ENCODE results near the gene MSH3. TPM values are rescaled to one million over a fixed set of nuclear protein-coding genes. Genes with fewer than 3 reads are reported as not detected.
A peak's percentile ranks its signal among the peaks of the same experiment; 100 is the strongest.

MSH3 gene
- polyA plus RNA-seq, 2 of the 4 experiments (the other 2 are of a cell fraction): 9.3 to 13.1 TPM

- TF ChIP-seq FOSL2 (IDR thresholded peaks at IDR 0.05) (no peak), FOSL2 (CRISPR knock-in tag; IDR thresholded peaks at IDR 0.05) (no peak)
Measured at GRCh38 chr5:80713631-80714030, 59.2 kb downstream of the MSH3 start (continued).

GRCh38 chr5:80714570-80715298 is 60.3 kb downstream of the MSH3 start:
- DNase-seq (ENCODE audit: low read depth in 1 of 2, low spot score in 1 of 2) (no peak), FAIRE-seq (peak; percentile 56), ATAC-seq (no peak)
- TF ChIP-seq CEBPB (IDR thresholded peaks at IDR 0.05): no peak
- no peak for TF ChIP-seq BCL3 (IDR thresholded peaks at IDR 0.05)
- TF ChIP-seq HMGXB4 (CRISPR knock-in tag; IDR thresholded peaks at IDR 0.05; ENCODE audit: borderline replicate concordance): no peak
- TF ChIP-seq RNF2 (IDR thresholded peaks at IDR 0.05; ENCODE audit: borderline replicate concordance, low read depth): no peak
- no peak for TF ChIP-seq USF2 (IDR thresholded peaks at IDR 0.05)
- no peak for TF ChIP-seq EHF (CRISPR knock-in tag; IDR thresholded peaks at IDR 0.05)
- no peak for TF ChIP-seq HES2 (IDR thresholded peaks at IDR 0.05)
- TF ChIP-seq ESRRA (IDR thresholded peaks at IDR 0.05; ENCODE audit: borderline replicate concordance, low read length): no peak
- no peak for TF ChIP-seq POLR2AphosphoS2 (conservative IDR thresholded peaks at IDR 0.05; ENCODE audit: low read length)
- no peak for TF ChIP-seq CHD4 (IDR thresholded peaks at IDR 0.05; ENCODE audit: borderline replicate concordance)
- no peak for TF ChIP-seq FOSL2 (IDR thresholded peaks at IDR 0.05)
- TF ChIP-seq FOSL2 (CRISPR knock-in tag; IDR thresholded peaks at IDR 0.05): no peak
- no peak for TF ChIP-seq ZFP36 (IDR thresholded peaks at IDR 0.05; ENCODE audit: borderline replicate concordance, partially characterized antibody)
- no peak for TF ChIP-seq NPAS2 (CRISPR knock-in tag; IDR thresholded peaks at IDR 0.05; ENCODE audit: borderline replicate concordance)
- no peak for TF ChIP-seq GATA3 (IDR thresholded peaks at IDR 0.05; ENCODE audit: borderline replicate concordance)
- TF ChIP-seq SMC3 (IDR thresholded peaks at IDR 0.05): no peak
- no peak for TF ChIP-seq JUN (IDR thresholded peaks at IDR 0.05)
- TF ChIP-seq BHLHE40 (IDR thresholded peaks at IDR 0.05; ENCODE audit: low read depth, low read length): no peak
- Histone ChIP-seq H3K9me3 (no peaks in the 10 kb centered on the region), H3K4me3 (no peak overlapping the region), H3K27ac (no peak overlapping the region), H3K4me1 (0 out of 3 replicates have a peak, but pooled peaks cover 4% of the 10 kb centered on the region), H3K4me2 (no peak overlapping the region)
- ChIA-PET CTCF (interaction anchor here (0.6 to 1.8 kb wide), 2 partner anchors 481 to 519 kb away, joined by 3 to 6 read pairs; no protein-coding TSS in a partner anchor), POLR2A (no interaction called here)
- WGBS (ENCODE audit: missing lambda C conversion rate): 85% methylated on average over 5 of the region's 5 CpGs

- 0 out of 3 replicates have a peak, but pooled peaks cover 2% of the 10 kb centered on the region for H3K9me3 ChIP-seq
- ATAC-seq (no peak), FAIRE-seq (no peak), DNase-seq (ENCODE audit: low read depth in 1 of 2, low spot score in 1 of 2) (no peak)
- no peak overlapping the region for H3K27ac ChIP-seq
- CTCF ChIA-PET: no interaction called here
- 0 out of 3 replicates have a peak, but pooled peaks cover 4% of the 10 kb centered on the region for H3K4me1 ChIP-seq
- WGBS (ENCODE audit: missing lambda C conversion rate): 93% methylated on average over 2 of the region's 2 CpGs
- TF ChIP-seq POLR2AphosphoS2 (conservative IDR thresholded peaks at IDR 0.05; ENCODE audit: low read length) (no peak), MAFK (IDR thresholded peaks at IDR 0.05; ENCODE audit: partially characterized antibody) (peak; percentile 48), HES2 (IDR thresholded peaks at IDR 0.05) (no peak), RCOR1 (IDR thresholded peaks at IDR 0.05; ENCODE audit: low read depth, low read length) (no peak), EHF (CRISPR knock-in tag; IDR thresholded peaks at IDR 0.05) (no peak), ZC3H11A (IDR thresholded peaks at IDR 0.05) (no peak), RARB (CRISPR knock-in tag; IDR thresholded peaks at IDR 0.05) (no peak), TFCP2L1 (CRISPR knock-in tag; IDR thresholded peaks at IDR 0.05) (no peak)
- H3K4me3 ChIP-seq: no peak overlapping the region
- POLR2A ChIA-PET: no interaction called here
- no peak overlapping the region for H3K4me2 ChIP-seq
Measured at GRCh38 chr5:80715887-80716286, 61.4 kb downstream of the MSH3 start.
